HG02759 (cell line): Measurements from ENCODE around the gene ZGLP1.

Experiments used
- ATAC-seq: cut with Tn5 transposase; IDR thresholded peaks from one replicate; pipeline ENCODE4 v1.9.1; 2021; ENCODE audit warnings: mild to moderate bottlenecking, moderate library complexity; ENCODE audit not compliant: unreplicated experiment

The ZGLP1 gene

DNA sequence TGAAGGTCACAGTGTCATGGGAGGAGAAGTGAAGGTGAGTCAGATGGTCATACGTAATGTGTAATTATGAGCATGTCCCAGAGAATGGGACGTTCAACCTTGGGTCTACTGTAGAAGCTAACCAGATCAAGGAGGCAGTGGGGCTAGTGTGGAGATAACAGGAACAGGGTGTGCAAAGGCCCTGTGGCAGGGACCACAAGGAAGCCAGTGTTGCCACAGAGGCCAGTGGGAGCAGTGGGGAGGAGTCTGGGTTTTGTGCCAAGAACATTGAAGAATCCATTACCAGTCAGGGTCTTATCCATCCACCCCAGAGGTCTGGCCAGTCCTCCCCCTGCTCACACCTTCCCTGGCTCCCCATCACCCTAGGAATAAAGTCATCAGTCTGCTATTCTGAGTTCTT lies 54.3 kb downstream of the ZGLP1 start:
- ATAC-seq: no peak
